ENCODE measurements around the gene LDLRAD1.

- TF ChIP-seq POLR2A (IDR thresholded peaks at IDR 0.05) (no peak), CTCF (IDR thresholded peaks at IDR 0.05) (no peak)
Measured at GRCh38 chr1:54053745-54054437, 35.9 kb upstream of the LDLRAD1 start.
